Activated CD4-positive, alpha-beta T cell treated with anti-CD3 and anti-CD28 coated beads for 4 hours (primary cell): ENCODE results near the gene GOLPH3L.
"Not testable (repeated sequence)": the region's sequence is repeated elsewhere in the genome, so short reads cannot be mapped to it uniquely, and the experiment has no call there.

Experiments
- DNase-seq, 2 donors: peaks; one replicate each; pipeline ENCODE4 v3.0.0-alpha.2; 2020

Gene GOLPH3L

DNA sequence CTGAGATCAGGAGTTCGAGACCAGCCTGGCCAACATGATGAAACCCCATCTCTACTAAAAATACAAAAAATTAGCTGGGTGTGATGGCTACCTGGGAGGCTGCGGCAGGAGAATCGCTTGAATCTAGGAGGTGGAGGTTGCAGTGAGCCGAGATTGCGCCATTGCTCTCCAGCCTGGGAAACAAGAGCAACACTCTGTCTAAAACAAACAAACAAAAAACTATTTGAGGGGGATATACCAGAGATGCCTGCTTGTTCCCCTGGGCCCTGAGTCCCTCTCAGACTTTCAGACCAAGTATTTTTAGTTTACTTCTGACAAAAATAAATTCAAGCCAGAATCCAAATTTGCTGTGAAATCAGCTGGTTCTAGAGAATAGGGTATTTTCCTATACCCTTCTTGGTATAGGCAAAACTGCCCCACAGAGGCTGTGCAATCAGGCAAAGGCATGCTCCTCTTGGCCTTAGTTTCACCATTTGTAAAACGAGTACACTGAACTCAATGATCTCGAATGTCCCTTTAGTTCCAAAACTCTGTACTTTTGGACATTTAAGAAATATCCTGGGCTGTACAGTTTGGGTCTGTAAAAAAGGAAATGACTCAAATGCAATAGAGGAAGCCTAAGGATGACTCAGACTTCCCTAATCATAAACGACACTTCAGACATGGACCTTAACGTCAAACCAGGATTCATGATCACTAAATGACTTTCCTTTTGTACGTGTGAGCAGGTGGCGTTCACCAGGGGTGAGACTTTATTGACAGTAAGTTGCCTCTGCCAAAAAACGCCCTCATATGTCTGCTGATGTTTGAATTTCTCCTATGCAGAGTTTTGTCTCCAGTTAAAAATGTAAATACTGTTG, 83.7 kb downstream of the GOLPH3L start:
- peak; percentile 57 to 60 for DNase-seq

DNA sequence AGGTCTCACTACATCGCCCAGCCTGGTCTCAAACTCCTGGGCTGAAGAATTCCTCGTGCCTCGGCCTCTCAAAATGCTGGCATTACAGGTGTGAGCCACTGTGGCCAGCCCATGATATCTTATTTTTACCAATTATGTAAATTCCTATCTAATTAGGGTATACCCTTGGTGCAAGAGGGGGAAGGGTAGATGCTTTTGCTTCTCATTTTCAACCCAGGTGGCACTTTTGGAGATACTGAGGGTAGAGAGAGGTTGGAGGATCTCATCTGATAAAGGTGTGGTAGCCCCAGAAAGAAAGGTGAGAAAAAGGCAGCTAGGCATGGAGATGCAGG, 85.0 kb downstream of the GOLPH3L start:
- DNase-seq: no peak

DNA sequence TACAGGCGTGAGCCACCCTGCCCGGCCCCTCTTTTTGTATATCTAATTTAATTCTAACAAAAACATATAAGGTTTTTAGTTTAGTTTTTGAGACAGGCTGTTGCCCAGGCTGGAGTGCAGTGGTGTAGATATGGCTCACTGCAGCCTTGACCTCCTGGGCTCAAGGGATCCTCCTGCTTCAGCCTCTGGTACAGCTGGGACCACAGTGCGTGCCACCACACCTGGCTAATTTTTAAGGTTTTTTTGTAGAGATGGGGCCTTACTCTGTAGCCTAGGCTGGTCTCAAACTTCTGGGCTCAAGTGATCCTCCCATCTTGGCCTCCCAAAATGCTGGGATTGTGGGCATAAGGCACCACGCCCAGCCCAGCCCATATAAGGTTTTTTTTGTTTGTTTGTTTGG, 86.4 kb downstream of the GOLPH3L start:
- no peak for DNase-seq

GRCh38 chr1:150609732-150610131, 87.2 kb downstream of the GOLPH3L start:
- DNase-seq: no peak

DNA sequence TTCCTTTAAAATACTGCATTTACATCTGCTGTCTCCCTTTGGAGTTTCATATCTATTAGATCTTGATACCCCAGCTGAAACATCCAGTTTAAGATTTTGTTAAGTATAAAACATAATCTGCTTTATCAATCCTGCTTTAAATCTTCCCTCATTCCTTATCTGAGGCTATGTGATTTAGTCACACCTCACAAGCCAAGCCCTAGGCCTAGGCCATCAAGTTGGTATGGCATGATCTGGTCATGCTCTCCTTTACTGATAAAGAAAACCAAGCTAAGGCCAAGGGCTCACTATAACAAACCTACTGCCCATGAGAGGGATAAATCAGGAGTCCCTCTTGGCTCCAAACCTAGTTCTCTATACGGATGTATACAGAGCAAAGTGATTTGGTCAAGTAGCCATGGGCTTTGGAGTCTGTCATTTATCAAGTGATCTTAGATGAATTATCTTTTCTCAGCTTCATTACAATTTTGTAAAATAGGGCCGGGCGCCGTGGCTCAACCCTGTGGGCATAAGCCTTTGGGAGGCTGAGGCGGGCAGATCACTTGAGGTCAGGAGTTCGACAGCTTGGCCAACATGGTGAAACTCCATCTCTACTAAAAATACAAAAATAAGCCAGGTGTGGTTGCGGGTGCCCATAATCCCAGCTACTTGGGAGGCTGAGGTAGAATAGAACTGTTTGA, 90.4 kb downstream of the GOLPH3L start:
- no peak for DNase-seq

- not testable (repeated sequence) for DNase-seq
Measured at GRCh38 chr1:150605451-150605731, 91.6 kb downstream of the GOLPH3L start.

- DNase-seq: no peak
Measured at GRCh38 chr1:150604226-150604588, 92.7 kb downstream of the GOLPH3L start.

DNA sequence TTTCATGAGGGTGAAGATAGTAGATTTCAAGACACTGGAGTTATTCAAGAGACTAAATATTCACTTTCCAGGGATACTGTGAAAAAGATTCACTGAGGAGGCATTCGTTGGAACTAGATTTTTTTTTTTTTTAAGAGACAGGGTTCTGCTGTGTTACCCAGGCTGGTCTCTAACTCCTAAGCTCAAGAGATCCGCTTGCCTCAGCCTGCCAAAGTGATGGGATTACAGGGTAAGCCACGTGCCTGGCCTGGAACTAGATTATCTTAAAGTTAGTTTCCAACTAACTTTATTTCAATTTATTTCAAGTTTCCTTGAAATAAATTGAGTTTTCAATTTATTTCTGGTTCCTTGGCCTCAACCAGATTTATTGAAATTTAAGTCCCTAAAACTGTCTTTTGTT, 93.2 kb downstream of the GOLPH3L start:
- DNase-seq: no peak

DNA sequence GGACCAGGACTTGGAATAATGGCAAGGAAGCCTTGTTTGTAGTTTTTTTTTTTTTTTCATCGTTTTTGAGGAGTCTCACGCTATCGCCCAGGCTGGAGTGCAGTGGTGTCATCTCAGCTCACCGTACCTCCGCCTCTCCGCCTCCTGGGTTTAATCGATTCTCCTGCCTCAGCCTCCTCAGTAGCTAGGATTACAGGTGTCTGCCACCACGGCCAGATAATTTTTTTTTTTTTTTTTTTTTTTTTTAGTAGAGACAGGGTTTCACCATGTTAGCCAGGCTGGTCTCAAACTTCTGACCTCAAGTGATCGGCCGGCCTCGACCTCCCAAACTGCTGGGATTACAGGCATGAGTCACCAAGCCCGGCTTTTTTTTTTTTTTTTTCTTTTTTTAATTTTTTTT, 94.6 kb downstream of the GOLPH3L start:
- DNase-seq: not testable (repeated sequence)

DNA sequence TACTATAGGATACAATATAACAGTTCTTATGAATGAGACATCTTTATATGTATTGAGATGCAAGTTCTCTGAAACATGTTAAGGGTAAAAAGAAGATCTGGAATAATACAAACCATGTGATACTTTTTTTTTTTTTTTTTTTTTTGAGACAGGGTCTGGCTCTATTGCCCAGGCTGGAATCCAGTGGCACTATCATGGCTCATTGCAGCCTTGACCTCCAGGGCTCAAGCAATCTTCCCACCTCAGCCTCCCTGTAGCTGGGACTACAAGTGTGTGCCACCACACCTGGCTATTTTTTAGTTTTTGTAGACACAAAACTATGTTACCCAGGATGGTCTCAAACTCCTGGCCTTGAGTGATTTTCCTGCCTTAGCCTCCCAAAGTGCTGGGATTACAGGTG, 95.4 kb downstream of the GOLPH3L start:
- DNase-seq: no peak

DNA sequence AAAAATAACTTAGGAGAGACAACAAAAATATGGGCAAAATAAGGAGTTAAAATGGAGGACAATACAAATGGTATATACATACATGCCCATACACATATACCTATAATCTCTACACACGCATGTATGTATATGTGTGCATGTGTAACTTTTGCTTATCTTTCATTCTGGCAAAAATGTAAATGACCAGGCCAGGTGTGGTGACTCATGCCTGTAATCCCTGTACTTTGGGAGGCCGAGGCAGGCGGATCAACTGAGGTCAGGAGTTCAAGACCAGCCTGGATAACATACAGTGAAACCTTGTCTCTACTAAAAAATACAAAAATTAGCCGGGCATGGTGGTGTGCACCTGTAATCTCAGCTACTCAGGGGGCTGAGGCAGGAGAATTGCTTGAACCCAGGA, 98.6 kb downstream of the GOLPH3L start:
- DNase-seq: not testable (repeated sequence)

DNA sequence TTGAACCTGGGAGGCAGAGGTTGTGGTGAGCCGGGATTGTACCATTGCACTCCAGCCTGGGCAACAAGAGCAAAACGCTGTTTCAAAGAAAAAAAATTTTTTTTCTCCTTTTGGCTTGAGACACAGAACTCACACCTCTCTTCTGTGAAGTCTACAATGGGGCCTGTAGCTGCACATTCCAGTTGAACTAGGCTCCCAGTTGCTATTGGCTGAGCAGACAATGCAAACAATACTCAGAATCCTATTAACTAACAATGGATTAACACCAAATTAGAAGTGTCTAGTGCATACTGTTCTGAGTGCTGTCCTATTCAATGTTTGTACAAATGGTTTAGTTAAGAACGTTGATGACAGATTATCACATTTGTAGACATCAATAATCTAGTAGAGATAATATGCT, 100.0 kb downstream of the GOLPH3L start:
- no peak for DNase-seq
